OCI-LY1 (cell line): ENCODE measurements around the gene LMX1A.

Experiments
- H2AFZ ChIP-seq: fragments of 200-600 bp; sonication (generic), shearing (Covaris generic); 2 replicates; pipeline ENCODE4 v1.6.0; 2014; ENCODE audit warnings: antibody characterized with exemption, mild to moderate bottlenecking, low read length
- H3F3A ChIP-seq: fragments of 200-600 bp; sonication (generic), shearing (Covaris generic); 2 replicates; pipeline ENCODE4 v1.6.0; 2014; ENCODE audit warnings: mild to moderate bottlenecking, antibody characterized with exemption, low read length, moderate library complexity; ENCODE audit not compliant: insufficient read depth
- H3K27ac ChIP-seq: fragments of 200-600 bp; sonication (generic); 2 replicates; pipeline ENCODE4 v1.5.1; 2014; ENCODE audit warnings: low read length, mixed run types, mild to moderate bottlenecking, low read depth; ENCODE audit not compliant: poor library complexity, severe bottlenecking
- H3K27me3 ChIP-seq: fragments of 200-600 bp; sonication (generic); 2 replicates; pipeline ENCODE4 v1.6.0; 2014; ENCODE audit warnings: antibody characterized with exemption, mild to moderate bottlenecking, low read length, moderate library complexity; ENCODE audit not compliant: insufficient read depth
- H3K36me3 ChIP-seq: fragments of 200-600 bp; sonication (generic); 2 replicates; pipeline ENCODE4 v1.6.1; 2014; ENCODE audit warnings: mild to moderate bottlenecking, antibody characterized with exemption, low read length, moderate library complexity, mixed read lengths; ENCODE audit not compliant: insufficient read depth
- H3K4me1 ChIP-seq: fragments of 200-600 bp; sonication (generic); 2 replicates; pipeline ENCODE4 v1.5.1; 2014; ENCODE audit warnings: mild to moderate bottlenecking, low read length, moderate library complexity; ENCODE audit not compliant: insufficient read depth, severe bottlenecking
- H3K4me2 ChIP-seq: fragments of 200-600 bp; sonication (generic), shearing (Covaris generic); 2 replicates; pipeline ENCODE4 v1.6.1; 2014; ENCODE audit warnings: low read length
- H3K4me3 ChIP-seq: fragments of 200-600 bp; sonication (generic); 2 replicates; pipeline ENCODE4 v1.5.1; 2014; ENCODE audit warnings: low read length, low read depth, mild to moderate bottlenecking, mixed read lengths; ENCODE audit not compliant: poor library complexity, severe bottlenecking
- H3K79me2 ChIP-seq: fragments of 200-600 bp; shearing (Covaris generic); 2 replicates; pipeline ENCODE4 v1.6.1; 2016; ENCODE audit warnings: mixed run types, low read length, mixed read lengths; ENCODE audit not compliant: insufficient read depth
- H3K9ac ChIP-seq: fragments of 200-600 bp; sonication (generic), shearing (Covaris generic); 2 replicates; pipeline ENCODE4 v1.6.1; 2014; ENCODE audit warnings: mild to moderate bottlenecking, low read length, mixed read lengths
- H3K9me2 ChIP-seq: fragments of 200-600 bp; sonication (generic), shearing (Covaris generic); 2 replicates; pipeline ENCODE4 v1.6.1; 2014; ENCODE audit warnings: low read depth, mild to moderate bottlenecking, low read length, mixed read lengths
- H3K9me3 ChIP-seq: fragments of 200-600 bp; shearing (Covaris generic); 2 replicates; pipeline ENCODE4 v1.6.1; 2014; ENCODE audit warnings: low read length, mixed read lengths
- H4K20me1 ChIP-seq: fragments of 200-600 bp; sonication (generic), shearing (Covaris generic); 2 replicates; pipeline ENCODE4 v1.6.0; 2016; ENCODE audit warnings: mild to moderate bottlenecking, low read length; ENCODE audit not compliant: insufficient read depth
- EZH2 ChIP-seq: fragments of 200-600 bp; sonication (generic), shearing (Covaris generic); IDR thresholded peaks from 2 replicates; pipeline ENCODE4 v1.8.0; 2017; ENCODE audit warnings: borderline replicate concordance, mixed run types, mild to moderate bottlenecking, antibody characterized with exemption, low read length, moderate library complexity, mixed read lengths
- TF ChIP-seq, protein P1 (sequence below): fragments of 200-600 bp; sonication (generic), shearing (Covaris generic); IDR thresholded peaks from 2 replicates; pipeline ENCODE4 v1.5.1; 2017; ENCODE audit warnings: mild to moderate bottlenecking, antibody characterized with exemption, low read length, moderate library complexity, mixed read lengths

Gene LMX1A

DNA sequence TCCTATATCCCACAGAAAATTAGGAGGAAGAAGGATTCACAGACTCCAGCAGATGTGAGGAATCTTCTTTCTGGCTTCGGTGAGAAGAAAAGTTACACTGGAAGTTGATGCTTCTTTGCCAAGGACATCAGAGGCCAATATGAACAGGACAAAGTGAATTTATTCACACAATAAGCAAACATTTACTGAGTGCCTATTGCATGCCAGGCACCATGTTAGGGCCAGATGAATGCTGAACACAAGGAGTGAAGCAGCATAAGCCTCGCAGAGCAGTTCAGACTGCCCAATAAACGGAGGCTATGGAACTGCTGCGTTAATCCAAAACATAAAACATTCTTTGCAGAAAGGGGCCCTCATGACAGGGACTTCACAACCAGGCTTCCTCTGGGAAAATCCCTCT lies 114.6 kb downstream of the LMX1A start:
- H2AFZ ChIP-seq = no peak overlapping the region
- H3K79me2 ChIP-seq = no peaks in the 10 kb centered on the region
- no peaks in the 10 kb centered on the region for H3K4me1 ChIP-seq
- no peaks in the 10 kb centered on the region for H4K20me1 ChIP-seq
- H3K27me3 ChIP-seq = no peaks in the 10 kb centered on the region
- no peaks in the 10 kb centered on the region for H3F3A ChIP-seq
- H3K4me3 ChIP-seq = no peak overlapping the region
- H3K9me2 ChIP-seq = no peaks in the 10 kb centered on the region
- TF ChIP-seq, protein P1, sequence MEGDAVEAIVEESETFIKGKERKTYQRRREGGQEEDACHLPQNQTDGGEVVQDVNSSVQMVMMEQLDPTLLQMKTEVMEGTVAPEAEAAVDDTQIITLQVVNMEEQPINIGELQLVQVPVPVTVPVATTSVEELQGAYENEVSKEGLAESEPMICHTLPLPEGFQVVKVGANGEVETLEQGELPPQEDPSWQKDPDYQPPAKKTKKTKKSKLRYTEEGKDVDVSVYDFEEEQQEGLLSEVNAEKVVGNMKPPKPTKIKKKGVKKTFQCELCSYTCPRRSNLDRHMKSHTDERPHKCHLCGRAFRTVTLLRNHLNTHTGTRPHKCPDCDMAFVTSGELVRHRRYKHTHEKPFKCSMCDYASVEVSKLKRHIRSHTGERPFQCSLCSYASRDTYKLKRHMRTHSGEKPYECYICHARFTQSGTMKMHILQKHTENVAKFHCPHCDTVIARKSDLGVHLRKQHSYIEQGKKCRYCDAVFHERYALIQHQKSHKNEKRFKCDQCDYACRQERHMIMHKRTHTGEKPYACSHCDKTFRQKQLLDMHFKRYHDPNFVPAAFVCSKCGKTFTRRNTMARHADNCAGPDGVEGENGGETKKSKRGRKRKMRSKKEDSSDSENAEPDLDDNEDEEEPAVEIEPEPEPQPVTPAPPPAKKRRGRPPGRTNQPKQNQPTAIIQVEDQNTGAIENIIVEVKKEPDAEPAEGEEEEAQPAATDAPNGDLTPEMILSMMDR = no peak
- no peak for TF ChIP-seq EZH2
- H3K9me3 ChIP-seq = no peaks in the 10 kb centered on the region
- H3K27ac ChIP-seq = no peak overlapping the region
- no peak overlapping the region for H3K9ac ChIP-seq
- H3K36me3 ChIP-seq = no peaks in the 10 kb centered on the region
- H3K4me2 ChIP-seq = no peak overlapping the region

DNA sequence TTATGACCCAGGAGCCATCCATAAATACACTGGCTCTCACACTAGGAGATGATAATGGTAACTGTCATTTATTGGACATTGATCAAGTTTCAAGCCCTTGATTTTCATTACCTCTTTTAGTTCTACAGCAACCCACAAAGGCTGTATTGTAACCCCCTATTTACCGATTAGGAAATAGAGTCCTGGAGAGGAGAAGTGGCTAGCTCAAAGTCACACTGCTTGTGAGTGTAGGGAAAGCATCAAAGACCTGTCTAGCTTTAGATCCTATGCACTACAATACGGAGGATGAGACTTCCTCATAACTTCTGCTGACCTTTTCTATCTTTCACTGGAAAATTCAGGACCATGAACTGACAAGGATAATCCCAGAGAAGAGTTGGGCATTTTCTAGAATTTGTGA lies 115.2 kb downstream of the LMX1A start:
- Histone ChIP-seq H3K27me3 (no peaks in the 10 kb centered on the region), H3K9me3 (no peaks in the 10 kb centered on the region), H3K9ac (no peak overlapping the region), H3K4me1 (no peaks in the 10 kb centered on the region), H2AFZ (no peak overlapping the region), H3F3A (no peaks in the 10 kb centered on the region), H3K79me2 (no peaks in the 10 kb centered on the region), H3K4me2 (no peak overlapping the region), H3K27ac (no peak overlapping the region), H3K4me3 (no peak overlapping the region), H3K36me3 (no peaks in the 10 kb centered on the region), H3K9me2 (no peaks in the 10 kb centered on the region), H4K20me1 (no peaks in the 10 kb centered on the region)
- TF ChIP-seq, protein P1 = no peak
- TF ChIP-seq EZH2 = no peak

DNA sequence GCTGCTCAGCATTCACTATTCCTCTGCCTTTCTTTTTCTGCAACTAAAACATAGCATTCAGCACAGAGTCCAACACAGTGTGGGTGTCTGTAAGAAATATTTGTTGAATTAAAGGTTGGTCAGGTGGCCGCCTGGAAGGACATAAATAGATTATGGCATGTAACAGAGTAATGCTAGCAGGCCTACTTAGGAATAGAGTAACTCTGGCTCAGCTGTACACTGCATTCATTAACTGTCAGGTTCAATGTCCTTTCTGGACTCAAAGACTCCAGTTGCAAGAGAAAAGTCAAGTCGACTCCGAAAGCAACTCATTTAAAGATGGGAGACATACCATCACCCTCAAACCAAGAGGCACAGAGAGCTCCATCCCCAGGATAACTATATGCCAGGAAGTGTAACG lies 116.0 kb downstream of the LMX1A start:
- H3F3A ChIP-seq = no peaks in the 10 kb centered on the region
- H3K27me3 ChIP-seq = no peaks in the 10 kb centered on the region
- H3K27ac ChIP-seq = no peak overlapping the region
- TF ChIP-seq EZH2 = no peak
- TF ChIP-seq, protein P1 = no peak
- H2AFZ ChIP-seq = no peak overlapping the region
- no peaks in the 10 kb centered on the region for H3K4me1 ChIP-seq
- H3K4me2 ChIP-seq = no peak overlapping the region
- no peaks in the 10 kb centered on the region for H4K20me1 ChIP-seq
- H3K9me2 ChIP-seq = no peaks in the 10 kb centered on the region
- no peaks in the 10 kb centered on the region for H3K79me2 ChIP-seq
- no peak overlapping the region for H3K9ac ChIP-seq
- H3K9me3 ChIP-seq = no peaks in the 10 kb centered on the region
- no peak overlapping the region for H3K4me3 ChIP-seq
- no peaks in the 10 kb centered on the region for H3K36me3 ChIP-seq
